Naive thymus-derived CD4-positive, alpha-beta T cell (primary cell): Measurements from ENCODE around the gene LRMDA. TPM values are rescaled to one million over a fixed set of nuclear protein-coding genes. Genes with fewer than 3 reads are reported as not detected.

ENCODE experiments used
- ATAC-seq: fragments of 150-1000 bp; cut with Tn5 transposase; 2 replicates; pipeline ENCODE4 v1.10.0; 2021; ENCODE audit warnings: mild to moderate bottlenecking, moderate library complexity
- CTCF ChIA-PET: fragments of 350-600 bp; sonication (Branson Sonifier 250); formaldehyde crosslinking; loops from one replicate; lab custom pipeline; 2021; ENCODE audit warnings: antibody characterized with exemption; lab: Charles Lee
- POLR2A ChIA-PET: fragments of 350-600 bp; sonication (Branson Sonifier 250); formaldehyde crosslinking; loops from one replicate; lab custom pipeline; 2021; ENCODE audit warnings: antibody characterized with exemption, inconsistent platforms; lab: Charles Lee
- DNase-seq, 9 donors: peaks; one replicate each; pipeline versions ENCODE4 v3.0.0 to v3.0.0-alpha.2; 2020 to 2022; ENCODE audit warnings: mixed read lengths in 1 of 9
- H3K27ac ChIP-seq: one replicate; pipeline ENCODE4 v1.7.0; 2013; ENCODE audit warnings: mild to moderate bottlenecking, low read depth, low read length, moderate library complexity
- H3K27me3 ChIP-seq, 2 donors: one replicate each; pipeline ENCODE4 v1.7.0; 2013; ENCODE audit warnings: low read length in 2 of 2, mild to moderate bottlenecking in 2 of 2, moderate library complexity in 2 of 2; ENCODE audit not compliant: control insufficient read depth in 2 of 2, insufficient read depth in 2 of 2
- H3K36me3 ChIP-seq, 3 experiments: 1 replicate in 2 of 3; 2 replicates in 1 of 3; pipeline ENCODE4 v1.7.0; 2013; ENCODE audit warnings: low read length in 3 of 3, mild to moderate bottlenecking in 3 of 3, moderate library complexity in 1 of 3; ENCODE audit not compliant: insufficient read depth in 3 of 3, control insufficient read depth in 2 of 3
- H3K4me1 ChIP-seq, 2 donors: one replicate each; pipeline ENCODE4 v1.7.0; 2013; ENCODE audit warnings: low read length in 2 of 2, mild to moderate bottlenecking in 2 of 2, moderate library complexity in 1 of 2; ENCODE audit not compliant: control insufficient read depth in 2 of 2, insufficient read depth in 2 of 2
- H3K4me3 ChIP-seq: 2 replicates; pipeline ENCODE4 v1.7.0; 2013; ENCODE audit warnings: mild to moderate bottlenecking, low read length
- H3K9me3 ChIP-seq, 3 experiments: 1 replicate in 2 of 3; 2 replicates in 1 of 3; pipeline ENCODE4 v1.7.0; 2013; ENCODE audit warnings: low read length in 3 of 3; ENCODE audit not compliant: control insufficient read depth in 2 of 3
- H3K27ac Mint-ChIP-seq, 9 donors: one replicate each; pipeline ENCODE4 v1.8.0; 2020 to 2022; ENCODE audit warnings: mixed read lengths in 9 of 9, mild to moderate bottlenecking in 8 of 9, moderate library complexity in 5 of 9, inconsistent platforms in 2 of 9
- H3K27me3 Mint-ChIP-seq, 5 donors: one replicate each; pipeline ENCODE4 v1.8.0; 2021 to 2022; ENCODE audit warnings: mixed read lengths in 5 of 5, mild to moderate bottlenecking in 1 of 5
- H3K36me3 Mint-ChIP-seq, 5 donors: one replicate each; pipeline ENCODE4 v1.8.0; 2020 to 2022; ENCODE audit warnings: mixed read lengths in 5 of 5, mild to moderate bottlenecking in 3 of 5, inconsistent platforms in 1 of 5
- H3K4me1 Mint-ChIP-seq, 7 donors: one replicate each; pipeline ENCODE4 v1.8.0; 2020 to 2022; ENCODE audit warnings: mixed read lengths in 7 of 7, mild to moderate bottlenecking in 3 of 7, inconsistent platforms in 1 of 7
- H3K4me3 Mint-ChIP-seq, 10 donors: one replicate each; pipeline ENCODE4 v1.8.0; 2020 to 2022; ENCODE audit warnings: mild to moderate bottlenecking in 10 of 10, mixed read lengths in 10 of 10, moderate library complexity in 6 of 10, inconsistent platforms in 2 of 10
- H3K9me3 Mint-ChIP-seq, 11 donors: one replicate each; pipeline ENCODE4 v1.8.0; 2020 to 2022; ENCODE audit warnings: mixed read lengths in 11 of 11, mild to moderate bottlenecking in 4 of 11, inconsistent platforms in 1 of 11, moderate library complexity in 1 of 11
- intact Hi-C, 2 donors: fragments of 100-400 bp; cut with micrococcal nuclease; formaldehyde crosslinking; loops; one replicate each; pipeline ENCODE4 v1.15.1; 2023
- polyA plus RNA-seq, 2 donors: library from polyadenylated mRNA; unstranded; fragments of 300-500 nt; fragmentation: Illumina TruSeq; gene quantifications; one replicate each; pipeline ENCODE4 v1.2.3, GENCODE V29; 2021
- total RNA-seq, 6 experiments: library from RNA in 5 of 6; stranded (reverse) in 5 of 6; gene quantifications; 1 replicate in 5 of 6; 2 replicates in 1 of 6; pipeline ENCODE4 v1.2.3 and lab custom pipeline; 2021 to 2026

The LRMDA gene
- total and polyA plus RNA-seq, 7 experiments from 2014 or later, result 0.57 to 14.9 (median 3.0) TPM; not detected in 4

- CTCF ChIA-PET, result no interaction called here
- no peaks in the 10 kb centered on the region for H3K36me3 ChIP-seq
- peaks cover 4 to 28% (median 22%) of the 10 kb centered on the region in 5 donors for H3K27me3 Mint-ChIP-seq
- no peak overlapping the region for H3K27ac ChIP-seq
- no peak for ATAC-seq
- DNase-seq, result no peak
- H3K9me3 ChIP-seq, result no peaks in the 10 kb centered on the region
- H3K36me3 Mint-ChIP-seq, result no peaks in the 10 kb centered on the region
- H3K4me1 ChIP-seq, result no peaks in the 10 kb centered on the region
- no peak overlapping the region for H3K27ac Mint-ChIP-seq
- POLR2A ChIA-PET, result no interaction called here
- H3K4me3 Mint-ChIP-seq, result no peak overlapping the region
- H3K9me3 Mint-ChIP-seq, result peaks cover 0 to 4% (median 0%) of the 10 kb centered on the region in 11 donors
- H3K4me1 Mint-ChIP-seq, result no peaks in the 10 kb centered on the region
- H3K27me3 ChIP-seq, result peaks cover 0 to 3% of the 10 kb centered on the region in 2 donors
- H3K4me3 ChIP-seq, result no peak overlapping the region
- intact Hi-C loops, result no loop called here
Observed at GRCh38 chr10:75672842-75673241, 241.4 kb downstream of the LRMDA start.

DNA sequence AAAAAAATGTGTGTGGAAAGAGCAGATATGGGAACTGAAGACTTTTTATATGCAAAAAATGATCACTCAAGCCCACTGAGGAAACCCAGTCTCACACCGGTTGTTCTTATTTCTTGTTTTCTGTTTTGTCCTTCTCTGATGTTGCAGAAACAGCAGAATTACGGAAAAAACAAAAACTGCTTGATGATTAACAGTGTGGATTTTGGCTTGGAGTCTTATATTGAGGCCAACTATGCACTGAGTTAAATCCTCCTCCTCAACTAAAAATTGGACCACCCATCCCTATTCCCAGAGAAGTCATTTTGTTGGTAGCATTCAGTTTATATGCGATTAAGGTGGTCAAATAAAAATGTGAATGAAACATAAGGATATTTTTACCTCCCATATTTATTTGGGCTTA is 246.1 kb downstream of the LRMDA start:
- no peaks in the 10 kb centered on the region for H3K9me3 ChIP-seq
- no peak for ATAC-seq
- no peaks in the 10 kb centered on the region for H3K36me3 Mint-ChIP-seq
- peaks cover 2 to 51% (median 26%) of the 10 kb centered on the region in 5 donors for H3K27me3 Mint-ChIP-seq
- H3K4me3 ChIP-seq, result no peak overlapping the region
- H3K4me1 ChIP-seq, result no peaks in the 10 kb centered on the region
- intact Hi-C loops, result no loop called here
- H3K36me3 ChIP-seq, result no peaks in the 10 kb centered on the region
- H3K9me3 Mint-ChIP-seq, result peaks cover 0 to 8% (median 0%) of the 10 kb centered on the region in 11 donors
- no peak overlapping the region for H3K27ac ChIP-seq
- no peak overlapping the region for H3K4me3 Mint-ChIP-seq
- no peak for DNase-seq
- H3K27ac Mint-ChIP-seq, result no peak overlapping the region
- ChIA-PET CTCF (no interaction called here), POLR2A (no interaction called here)
- peaks cover 0 to 3% of the 10 kb centered on the region in 2 donors for H3K27me3 ChIP-seq
- no peaks in the 10 kb centered on the region for H3K4me1 Mint-ChIP-seq

DNA sequence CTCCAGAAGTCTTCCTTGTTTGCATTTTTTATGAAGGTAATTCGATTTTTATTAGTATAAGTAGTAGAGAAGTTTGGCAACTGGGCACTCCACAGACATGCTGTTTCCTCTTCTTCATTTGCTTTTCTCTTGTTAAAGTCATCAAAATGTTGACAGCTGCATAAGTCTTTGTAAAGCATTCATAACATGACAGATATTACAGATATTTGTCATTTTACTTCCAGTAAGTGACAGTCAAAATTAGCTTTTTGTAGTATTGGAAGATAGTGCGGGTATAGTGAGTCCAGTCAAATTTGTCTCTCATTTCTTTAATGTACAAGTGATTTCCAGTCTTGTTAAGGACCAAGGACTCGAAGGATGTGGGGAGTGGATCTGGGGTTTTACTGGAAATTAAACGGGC is 247.1 kb downstream of the LRMDA start:
- peaks cover 0 to 3% (median 0%) of the 10 kb centered on the region in 11 donors for H3K9me3 Mint-ChIP-seq
- intact Hi-C loops, result no loop called here
- POLR2A ChIA-PET, result no interaction called here

DNA sequence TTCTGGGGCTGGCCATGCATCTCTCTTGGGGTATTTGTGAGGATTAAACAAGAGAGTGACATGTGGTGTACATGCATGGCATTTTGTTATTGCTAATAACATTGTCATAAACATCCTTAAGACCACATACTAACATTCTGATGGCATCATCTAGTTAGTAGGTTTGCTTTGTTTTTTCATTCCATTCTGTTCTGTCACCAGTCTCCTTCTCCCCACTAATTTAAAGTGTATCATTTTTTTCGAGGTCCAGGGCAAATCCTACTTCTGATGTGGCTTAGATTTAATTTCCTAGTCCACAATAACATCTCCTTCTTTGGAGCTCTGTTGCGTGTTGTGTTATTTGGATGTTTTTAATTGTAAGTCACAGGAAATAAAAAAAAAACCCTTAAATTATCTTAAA is 248.1 kb downstream of the LRMDA start:
- Histone ChIP-seq H3K27me3 (peaks cover 0 to 3% of the 10 kb centered on the region in 2 donors), H3K9me3 (no peaks in the 10 kb centered on the region), H3K36me3 (no peaks in the 10 kb centered on the region), H3K27ac (no peak overlapping the region), H3K4me1 (no peaks in the 10 kb centered on the region), H3K4me3 (no peak overlapping the region)
- CTCF ChIA-PET, result no interaction called here
- ATAC-seq (no peak), DNase-seq (no peak)
- Mint-ChIP-seq H3K4me3 (no peak overlapping the region), H3K27ac (no peak overlapping the region), H3K36me3 (no peaks in the 10 kb centered on the region), H3K9me3 (peaks cover 0 to 3% (median 0%) of the 10 kb centered on the region in 11 donors), H3K27me3 (peaks cover 2 to 47% (median 15%) of the 10 kb centered on the region in 5 donors), H3K4me1 (no peaks in the 10 kb centered on the region)
- POLR2A ChIA-PET, result no interaction called here
- intact Hi-C loops, result no loop called here

More for the DNA sequence above, 247.1 kb downstream of the LRMDA start:
- CTCF ChIA-PET, result no interaction called here
- Histone ChIP-seq H3K4me3 (no peak overlapping the region), H3K27me3 (peaks cover 0 to 3% of the 10 kb centered on the region in 2 donors), H3K36me3 (no peaks in the 10 kb centered on the region), H3K4me1 (no peaks in the 10 kb centered on the region), H3K9me3 (no peaks in the 10 kb centered on the region), H3K27ac (no peak overlapping the region)
- H3K4me3 Mint-ChIP-seq, result no peak overlapping the region
- no peak overlapping the region for H3K27ac Mint-ChIP-seq
- H3K36me3 Mint-ChIP-seq, result no peaks in the 10 kb centered on the region
- H3K27me3 Mint-ChIP-seq, result peaks cover 2 to 51% (median 19%) of the 10 kb centered on the region in 5 donors
- ATAC-seq, result no peak
- no peak for DNase-seq
- no peaks in the 10 kb centered on the region for H3K4me1 Mint-ChIP-seq

DNA sequence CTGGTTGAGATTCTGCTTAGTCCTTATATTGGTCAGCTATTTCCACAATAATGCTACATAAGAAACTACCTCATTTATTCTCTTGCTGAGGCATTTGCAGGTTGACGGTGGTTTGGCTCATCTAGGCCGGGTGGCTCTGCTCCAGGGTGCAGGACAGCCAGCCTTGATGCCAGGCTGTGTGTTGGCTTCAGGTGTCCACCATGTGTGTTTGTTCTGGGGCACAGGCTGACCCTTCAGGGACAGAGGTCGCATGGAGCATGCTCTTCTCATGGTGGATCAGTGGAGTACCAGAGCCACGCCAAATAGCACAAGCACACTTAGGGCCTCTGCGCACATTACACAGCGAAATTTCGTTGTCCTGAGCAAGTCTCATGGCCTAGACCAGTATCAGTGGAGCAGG is 249.9 kb downstream of the LRMDA start:
- Histone ChIP-seq H3K4me3 (no peak overlapping the region), H3K27me3 (peaks cover 0 to 3% of the 10 kb centered on the region in 2 donors), H3K4me1 (no peaks in the 10 kb centered on the region), H3K27ac (no peak overlapping the region), H3K9me3 (no peaks in the 10 kb centered on the region), H3K36me3 (no peaks in the 10 kb centered on the region)
- ChIA-PET CTCF (no interaction called here), POLR2A (no interaction called here)
- H3K27ac Mint-ChIP-seq, result no peak overlapping the region
- ATAC-seq, result no peak
- H3K4me1 Mint-ChIP-seq, result no peaks in the 10 kb centered on the region
- H3K36me3 Mint-ChIP-seq, result no peaks in the 10 kb centered on the region
- no peak overlapping the region for H3K4me3 Mint-ChIP-seq
- H3K9me3 Mint-ChIP-seq, result peaks cover 0 to 3% (median 0%) of the 10 kb centered on the region in 11 donors
- peaks cover 0 to 40% (median 19%) of the 10 kb centered on the region in 5 donors for H3K27me3 Mint-ChIP-seq
- intact Hi-C loops, result no loop called here
- DNase-seq, result no peak

DNA sequence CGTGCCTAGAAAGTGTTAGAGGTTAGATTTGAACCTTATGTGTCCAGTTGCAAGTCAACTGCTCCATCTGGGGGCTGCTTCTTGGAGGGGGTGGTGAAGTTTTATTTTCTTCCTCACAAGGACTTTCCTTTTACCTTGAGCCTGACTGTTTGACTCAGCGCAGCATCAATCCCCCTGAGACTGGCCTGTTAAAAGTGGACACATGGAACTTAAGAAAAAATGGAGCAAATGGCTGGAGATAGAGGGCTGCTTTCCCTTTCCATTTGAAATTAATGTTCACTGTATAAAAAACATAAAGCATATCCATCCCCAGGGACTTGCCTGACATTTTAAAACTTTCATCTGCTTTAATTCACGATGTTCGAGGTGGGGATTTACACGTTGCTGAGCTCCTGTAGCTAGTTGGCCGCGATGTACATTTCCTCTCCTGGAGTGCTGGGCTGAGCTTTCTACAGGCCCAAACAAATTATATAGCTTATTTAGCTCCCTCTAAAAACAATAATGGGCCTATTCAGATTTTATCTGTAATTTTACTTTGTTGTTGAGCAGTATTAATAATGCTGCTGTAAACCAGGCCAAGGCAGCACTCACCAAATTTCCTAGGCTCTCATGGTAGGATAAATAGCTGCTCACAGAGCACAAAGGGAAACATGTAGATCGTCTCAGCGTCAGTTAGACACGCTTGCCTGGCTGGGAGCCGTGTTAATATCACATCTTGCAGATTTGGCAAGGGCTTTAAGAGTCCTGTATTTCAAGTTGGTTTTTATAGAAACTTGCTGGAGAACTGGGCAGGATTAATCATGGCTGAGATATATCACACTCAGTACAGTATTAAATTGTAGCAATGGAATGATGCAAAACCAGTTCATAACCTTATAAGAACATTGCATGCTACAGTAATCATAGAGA is 251.5 kb downstream of the LRMDA start:
- H3K4me1 Mint-ChIP-seq, result no peaks in the 10 kb centered on the region
- DNase-seq (no peak), ATAC-seq (no peak)
- H3K4me3 Mint-ChIP-seq, result no peak overlapping the region
- no peak overlapping the region for H3K27ac Mint-ChIP-seq
- peaks cover 0 to 30% (median 10%) of the 10 kb centered on the region in 5 donors for H3K27me3 Mint-ChIP-seq
- H3K9me3 ChIP-seq, result no peaks in the 10 kb centered on the region
- H3K36me3 Mint-ChIP-seq, result peaks cover 0 to 4% (median 0%) of the 10 kb centered on the region in 5 donors
- CTCF ChIA-PET, result no interaction called here
- no peak overlapping the region for H3K27ac ChIP-seq
- H3K27me3 ChIP-seq, result no peaks in the 10 kb centered on the region
- peaks cover 0 to 7% (median 2%) of the 10 kb centered on the region in 11 donors for H3K9me3 Mint-ChIP-seq
- H3K36me3 ChIP-seq, result no peaks in the 10 kb centered on the region
- no peak overlapping the region for H3K4me3 ChIP-seq
- intact Hi-C loops, result no loop called here
- POLR2A ChIA-PET, result no interaction called here
- H3K4me1 ChIP-seq, result no peaks in the 10 kb centered on the region
